Thyroid gland (tissue), 4 donors: ENCODE data around the gene EDAR.

Source experiments
- CTCF ChIP-seq, 6 experiments: fragments of 200-600 bp in 3 of 6; fragments of 450-650 bp in 3 of 6; sonication (generic) in 3 of 6; IDR thresholded peaks; one replicate each; pipeline ENCODE4 v1.5.1; 2016 to 2019; ENCODE audit warnings: antibody characterized with exemption in 6 of 6, mild to moderate bottlenecking in 2 of 6, inconsistent platforms in 1 of 6, moderate library complexity in 1 of 6
- POLR2A ChIP-seq, 2 donors: fragments of 450-650 bp; IDR thresholded peaks; one replicate each; pipeline ENCODE4 v1.6.1; 2017; ENCODE audit warnings: antibody characterized with exemption in 2 of 2, mild to moderate bottlenecking in 2 of 2, moderate library complexity in 1 of 2

DNA sequence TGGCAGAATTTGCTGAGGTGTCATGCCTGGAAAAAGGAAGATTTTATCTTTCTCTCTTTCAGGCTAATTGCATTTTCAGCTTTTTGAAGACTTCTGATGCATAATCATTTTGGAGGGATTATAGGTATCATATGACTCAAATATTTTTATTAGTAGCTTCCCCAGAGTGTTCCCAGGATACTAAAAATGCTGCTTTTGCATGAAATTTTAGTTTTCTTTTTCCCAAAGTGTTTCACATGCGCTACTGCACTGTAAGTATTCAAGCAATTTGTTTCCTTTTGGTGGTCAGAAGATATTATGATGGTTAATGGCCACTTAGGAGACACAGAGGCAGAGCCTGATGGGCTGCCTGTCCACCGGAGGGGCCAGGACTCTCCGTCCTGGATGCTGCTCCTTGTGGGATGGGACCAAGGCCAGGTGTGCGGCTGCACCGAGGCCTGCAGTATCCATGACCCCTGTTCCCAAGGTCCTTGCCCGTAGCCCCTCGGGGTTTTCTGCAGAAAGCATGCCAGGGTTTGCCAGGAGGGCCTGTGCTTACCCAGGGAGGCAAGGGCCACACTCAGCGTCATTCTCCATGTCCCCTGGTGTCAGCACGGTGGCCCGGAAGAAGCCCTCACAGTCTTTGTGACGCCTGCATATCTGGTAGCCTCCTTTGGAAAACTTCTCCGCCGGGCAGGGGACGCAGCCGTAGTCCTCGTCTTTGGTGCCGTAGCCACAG is 60.2 kb downstream of the EDAR start:
- TF ChIP-seq CTCF (IDR thresholded peaks at IDR 0.05) = peak in 2 of 6 experiments; percentile 3 to 11
- no peak for TF ChIP-seq POLR2A (IDR thresholded peaks at IDR 0.05)
